ENCODE data around the gene FICD.
"Not testable (repeated sequence)": the region's sequence is repeated elsewhere in the genome, so short reads cannot be mapped to it uniquely, and the experiment has no call there.

Gene FICD

DNA sequence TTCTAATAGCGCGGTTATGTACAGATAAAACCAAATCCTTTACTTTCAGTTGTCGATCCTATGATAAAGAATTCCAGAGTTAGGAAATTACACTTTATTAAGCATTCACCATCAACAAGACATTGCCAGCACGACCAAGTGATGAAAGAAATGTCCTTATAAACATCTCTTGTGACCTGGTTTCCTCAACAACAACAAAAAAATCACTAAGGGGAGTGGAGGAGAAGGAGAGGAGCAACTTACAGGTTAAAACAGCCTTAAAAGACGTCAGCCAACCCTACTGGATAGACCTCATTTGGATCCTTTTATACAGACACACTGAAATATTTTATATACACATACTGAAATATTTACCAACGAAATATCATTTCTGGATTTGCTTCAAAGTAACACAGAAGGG lies 23.1 kb downstream of the FICD start:
- DNase-seq (ENCODE audit: low read depth) = no peak

DNA sequence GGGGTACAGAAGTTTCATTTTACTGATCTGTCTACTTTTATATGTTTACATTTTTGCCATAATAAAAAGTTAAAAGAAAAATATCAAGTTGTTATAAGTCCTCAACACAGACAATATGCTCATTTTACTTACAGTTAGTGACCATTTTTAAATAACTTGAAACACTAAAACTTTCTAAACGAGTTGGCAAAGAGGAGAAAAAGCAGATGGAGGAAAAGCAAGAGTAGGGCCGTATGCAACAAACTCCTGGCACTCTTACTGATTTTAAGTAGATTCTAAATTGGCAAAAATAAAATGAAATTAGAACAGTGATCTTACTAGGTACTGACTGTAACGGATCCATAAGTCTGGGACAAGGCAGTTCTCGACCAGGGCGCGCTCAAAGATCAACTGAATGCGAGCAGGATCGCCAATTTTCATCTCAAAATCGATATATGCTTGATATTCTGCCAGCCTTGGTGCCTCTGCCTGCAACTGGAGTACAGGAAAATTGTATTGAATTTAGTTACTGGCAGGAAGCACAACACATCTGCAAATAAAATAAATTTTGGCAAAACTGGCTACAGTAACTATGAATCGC lies 23.6 kb downstream of the FICD start:
- DNase-seq (ENCODE audit: low read depth) = no peak

DNA sequence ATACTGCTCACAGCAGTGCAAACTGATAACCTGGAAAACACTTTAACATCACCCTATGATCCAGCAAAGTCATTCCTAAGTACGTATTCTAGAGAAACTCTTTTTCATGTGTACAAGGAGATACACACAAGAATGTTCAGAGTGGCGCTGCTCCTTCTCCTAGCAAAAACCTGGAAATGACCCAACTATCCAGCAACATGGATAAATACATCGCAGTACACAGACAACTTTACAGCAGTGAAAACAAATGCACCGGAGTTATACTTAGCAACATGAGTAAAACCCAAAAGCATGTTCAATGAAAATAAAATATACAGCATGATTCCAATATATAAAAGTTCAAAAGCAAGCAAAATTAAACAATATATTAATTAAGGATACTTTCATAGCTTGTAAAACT lies 27.2 kb downstream of the FICD start:
- no peak for DNase-seq (ENCODE audit: low read depth)

DNA sequence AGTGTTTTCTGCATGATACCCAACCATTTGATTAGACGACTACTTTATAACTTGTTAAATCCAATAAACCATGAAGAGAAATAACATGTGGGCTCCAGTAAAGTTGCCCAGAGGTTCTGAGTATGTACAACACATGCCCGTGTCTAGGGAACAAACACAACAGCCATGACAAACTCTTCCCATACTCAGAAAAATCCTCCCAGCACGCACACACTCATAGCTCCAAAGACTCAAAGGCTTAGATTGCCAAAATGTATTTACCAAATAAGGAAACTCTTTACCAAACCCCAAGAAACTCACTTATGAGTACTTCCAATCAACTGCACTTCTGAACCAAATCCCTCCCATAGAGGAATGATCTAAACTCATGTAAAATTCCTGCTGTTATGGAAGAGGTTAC lies 28.6 kb downstream of the FICD start:
- no peak for DNase-seq (ENCODE audit: low read depth)

DNA sequence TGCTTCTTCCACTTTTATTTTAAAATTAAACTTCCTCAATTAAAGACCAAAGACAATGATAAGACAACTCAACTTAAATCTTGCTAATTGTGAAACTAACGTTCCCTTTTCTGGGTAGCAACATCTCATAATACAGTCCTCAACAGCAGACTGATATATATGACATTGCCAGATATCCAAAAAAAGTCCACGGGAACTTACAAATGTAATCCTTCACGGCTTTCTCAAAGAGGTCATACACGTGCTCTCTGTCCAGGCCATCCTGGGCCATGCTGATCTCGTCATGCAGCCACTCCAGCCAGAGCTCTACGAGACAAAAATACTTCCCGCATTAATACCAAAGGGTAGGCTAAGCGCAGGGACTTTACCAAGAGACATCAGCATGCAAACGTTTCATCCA lies 32.6 kb downstream of the FICD start:
- DNase-seq (ENCODE audit: low read depth) = no peak

DNA sequence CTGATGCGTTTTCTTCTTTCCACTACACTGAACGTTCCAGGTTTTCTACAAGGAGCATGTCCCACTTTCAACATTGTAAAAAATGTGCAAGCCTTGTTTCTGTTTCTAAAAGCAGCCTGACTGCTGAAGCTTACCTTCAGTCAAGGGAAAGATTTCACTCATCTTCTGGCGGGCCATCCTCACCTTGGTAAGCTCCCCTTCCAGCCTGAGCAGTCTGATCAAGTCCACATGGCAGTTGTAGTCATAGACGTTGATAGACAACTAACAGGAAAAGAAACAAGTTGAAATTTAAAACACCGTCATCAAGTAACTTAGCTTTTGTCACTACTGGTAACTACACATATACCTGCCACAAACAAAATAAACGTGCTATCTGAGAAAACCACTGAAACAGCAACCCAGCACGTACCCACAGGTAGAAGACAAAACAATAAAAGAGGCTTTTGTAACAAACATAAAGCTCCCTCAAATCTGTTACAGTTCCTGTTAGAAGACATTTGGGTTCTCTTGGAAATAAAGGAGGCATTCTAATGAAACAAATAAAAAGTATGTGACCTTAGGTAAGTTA lies 34.0 kb downstream of the FICD start:
- DNase-seq (ENCODE audit: low read depth) = no peak

DNA sequence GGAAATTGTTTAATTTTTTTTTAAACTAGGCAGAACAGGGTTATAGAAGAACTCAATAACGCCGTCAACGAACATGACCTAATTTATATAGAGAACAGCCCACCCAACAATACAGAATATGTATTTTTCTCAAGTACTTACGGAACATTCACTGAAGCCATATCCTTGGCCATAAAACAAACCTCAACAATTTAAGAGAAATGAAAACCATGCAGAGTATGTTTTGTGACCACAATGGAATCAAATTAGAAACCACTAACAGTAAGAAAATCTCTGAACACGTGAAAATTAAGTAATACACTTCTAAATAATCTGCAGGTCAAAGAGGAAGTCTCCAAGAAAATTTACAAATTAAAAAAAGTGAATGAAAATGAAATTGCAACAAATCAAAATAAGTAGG lies 36.5 kb downstream of the FICD start:
- DNase-seq (ENCODE audit: low read depth) = no peak

DNA sequence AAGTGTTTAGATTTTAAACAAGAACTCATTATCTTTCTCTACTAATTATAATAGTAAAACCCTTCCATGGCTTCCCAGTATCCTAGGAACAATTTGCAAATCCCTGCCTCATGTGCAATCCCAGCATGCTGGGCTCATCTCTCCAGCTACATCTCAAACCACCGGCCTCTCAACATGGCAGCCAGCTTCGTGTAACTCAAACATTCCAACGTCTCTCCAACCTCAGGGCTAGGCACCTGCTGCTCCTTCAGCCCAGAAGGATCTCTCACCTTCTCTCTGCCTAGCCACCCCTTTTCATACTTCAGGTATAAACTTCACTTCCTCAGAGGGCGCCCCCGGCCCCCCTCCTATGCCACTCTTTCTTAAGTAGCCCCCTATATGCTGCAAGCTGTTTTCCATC lies 38.7 kb downstream of the FICD start:
- DNase-seq (ENCODE audit: low read depth) = no peak

DNA sequence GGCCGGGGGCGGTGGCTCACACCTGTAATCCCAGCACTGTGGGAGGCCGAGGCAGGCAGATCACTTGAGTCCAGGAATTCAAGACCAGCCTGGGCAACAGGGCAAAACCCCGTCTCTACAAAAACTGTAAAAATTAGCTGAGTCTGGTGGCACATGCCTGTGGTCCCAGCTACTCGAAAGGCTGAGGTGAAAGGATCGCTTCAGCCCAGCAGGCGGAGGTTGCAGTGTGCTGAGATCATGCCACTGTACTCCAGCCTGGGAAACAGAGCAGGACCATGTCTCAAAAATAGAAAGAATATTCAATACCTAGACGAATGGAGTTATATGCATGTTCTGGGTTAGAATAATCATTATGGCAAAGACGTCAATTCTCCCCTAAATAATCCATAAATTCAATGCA lies 40.3 kb downstream of the FICD start:
- not testable (repeated sequence) for DNase-seq (ENCODE audit: low read depth)

DNA sequence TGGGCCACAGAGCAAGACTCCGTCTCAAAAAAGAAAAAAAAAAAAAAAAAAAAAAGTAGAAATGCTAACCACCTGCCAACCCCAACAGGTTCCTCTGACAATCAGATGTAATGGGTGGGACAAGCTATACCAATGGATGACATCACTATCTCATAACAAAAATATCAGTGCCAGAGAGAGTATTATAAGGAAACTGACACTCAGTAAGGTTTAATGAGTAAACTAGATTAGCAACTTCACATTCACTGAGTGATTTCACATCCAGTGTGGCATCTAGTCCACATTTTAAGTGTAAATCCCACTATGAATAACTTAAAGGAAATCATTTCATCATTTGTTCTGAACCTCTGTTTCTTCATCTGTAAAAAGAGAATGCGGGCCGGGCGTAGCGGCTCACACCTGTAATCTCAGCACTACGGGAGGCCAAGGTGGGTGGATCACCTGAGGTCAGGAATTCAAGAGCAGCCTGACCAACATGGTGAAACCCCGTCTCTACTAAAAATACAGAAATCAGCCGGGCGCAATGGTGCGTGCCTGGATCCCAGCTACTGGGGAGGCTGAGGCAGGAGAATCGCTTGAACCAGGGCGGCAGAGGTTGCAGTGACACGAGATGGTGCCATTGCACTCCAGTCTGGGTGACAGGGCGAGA lies 44.1 kb downstream of the FICD start:
- DNase-seq (ENCODE audit: low read depth) = no peak

DNA sequence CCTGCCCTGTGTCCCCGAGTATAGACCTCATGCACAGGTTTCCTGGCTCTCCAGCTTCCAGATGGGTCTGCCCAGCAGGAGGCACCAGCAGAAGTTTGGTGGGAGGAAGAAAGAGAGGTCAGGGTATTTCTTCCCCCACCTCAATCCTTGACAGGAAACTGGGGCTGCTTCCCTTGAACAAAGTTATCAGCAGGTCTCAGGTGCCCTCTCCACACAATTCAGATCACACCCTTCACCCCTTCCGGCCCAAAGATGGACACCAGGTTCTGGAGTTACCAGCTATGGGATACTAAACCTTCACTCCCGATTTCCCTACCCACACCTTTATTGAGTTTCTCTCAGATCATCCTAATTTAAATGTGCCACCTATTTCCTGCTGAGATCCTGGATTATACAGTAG lies 44.7 kb downstream of the FICD start:
- no peak for DNase-seq (ENCODE audit: low read depth)

DNA sequence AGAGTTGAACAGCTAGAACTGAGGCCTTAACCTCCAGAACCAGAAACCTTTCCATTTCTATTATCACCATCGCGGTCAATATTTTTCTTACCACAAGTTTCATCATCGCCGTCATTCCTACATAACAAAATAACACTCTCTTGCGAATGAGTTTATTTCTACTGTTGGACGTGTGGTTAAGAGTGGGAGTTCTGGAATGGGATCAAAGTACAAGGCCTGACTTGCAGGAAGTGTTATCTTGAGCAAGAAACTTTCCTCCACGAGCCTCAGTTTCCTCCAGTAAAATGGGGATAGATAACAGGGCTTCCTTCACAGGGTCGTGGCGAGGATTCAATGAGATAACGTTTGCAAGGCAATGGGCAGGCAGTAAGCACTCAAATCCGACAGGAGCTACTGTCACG lies 45.2 kb downstream of the FICD start:
- DNase-seq (ENCODE audit: low read depth) = no peak

DNA sequence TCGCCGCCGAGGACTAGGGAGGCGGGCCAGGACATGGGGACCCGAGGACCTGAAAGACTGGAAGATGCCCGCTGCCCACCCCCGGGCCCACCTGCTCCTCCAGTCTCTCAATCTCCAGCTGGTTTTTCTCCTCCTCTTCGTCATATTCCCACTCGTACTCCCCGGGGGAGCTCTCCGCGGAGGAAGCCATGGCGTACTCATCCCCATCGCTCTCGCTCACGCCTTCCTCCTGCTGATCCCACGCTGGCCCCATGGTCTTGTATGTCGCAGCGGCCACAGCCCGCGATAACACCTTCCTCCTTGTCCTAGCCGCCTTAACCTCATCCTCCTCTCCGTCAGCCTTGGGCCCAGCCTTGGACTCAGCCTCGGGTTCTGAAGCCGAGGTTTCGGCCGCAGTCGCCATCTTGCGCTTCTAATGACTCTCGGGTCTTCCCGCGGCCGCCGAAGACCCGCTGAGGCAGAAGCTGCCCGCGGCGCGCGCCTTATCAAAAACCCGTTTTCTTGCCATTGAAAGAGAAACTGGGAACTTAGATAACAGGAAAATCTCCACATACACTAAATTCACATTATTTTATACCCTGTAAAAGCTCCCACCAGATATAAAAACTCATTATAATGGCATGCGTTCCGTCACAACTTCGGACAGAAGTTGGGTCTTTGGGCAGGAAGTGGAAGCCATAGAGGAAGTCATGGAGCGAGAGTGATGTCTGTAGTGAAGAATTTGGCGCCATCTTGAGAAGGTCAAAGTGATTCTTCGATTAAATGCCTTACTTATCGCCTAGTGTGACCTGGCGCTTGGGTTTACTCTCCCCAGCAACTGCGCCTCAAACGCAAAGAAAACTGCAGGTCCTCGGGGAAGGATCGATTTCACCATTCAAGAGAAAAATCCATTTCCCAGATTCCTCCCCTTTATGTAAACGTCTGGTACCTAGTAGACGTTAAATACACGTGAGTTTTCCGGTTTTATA lies 46.0 kb downstream of the FICD start, which contains the start of gene SART3:
Gene SART3 (minus strand): TSS at position 422 of the 968 bp plus-strand sequence. CDS start 19 bp downstream, at position 403.
- peak; percentile 61 for DNase-seq (ENCODE audit: low read depth)

DNA sequence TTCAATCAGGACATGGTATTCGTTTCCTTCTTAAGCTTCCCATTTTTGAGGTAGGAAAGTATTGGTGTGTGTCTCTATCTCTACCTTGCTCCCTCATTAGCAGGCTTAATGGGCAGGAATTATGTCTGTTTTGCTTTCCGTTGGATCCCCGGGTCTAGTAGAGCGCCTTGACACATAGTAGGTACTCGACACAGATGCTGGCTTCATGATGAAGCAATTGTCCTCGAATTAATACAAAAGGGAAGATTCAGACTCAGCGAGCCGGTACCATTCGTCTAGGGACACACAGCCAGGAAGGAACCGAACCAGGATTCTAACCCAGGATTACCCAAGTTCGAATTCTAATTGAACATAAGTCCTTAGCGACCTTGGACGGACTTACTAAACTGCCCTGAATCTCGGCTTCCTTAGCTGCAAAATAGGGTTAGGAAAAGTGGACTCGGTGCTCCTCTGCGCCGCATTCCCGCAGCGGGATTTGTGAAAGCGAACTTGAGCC lies 46.8 kb downstream of the FICD start:
- DNase-seq (ENCODE audit: low read depth) = no peak

DNA sequence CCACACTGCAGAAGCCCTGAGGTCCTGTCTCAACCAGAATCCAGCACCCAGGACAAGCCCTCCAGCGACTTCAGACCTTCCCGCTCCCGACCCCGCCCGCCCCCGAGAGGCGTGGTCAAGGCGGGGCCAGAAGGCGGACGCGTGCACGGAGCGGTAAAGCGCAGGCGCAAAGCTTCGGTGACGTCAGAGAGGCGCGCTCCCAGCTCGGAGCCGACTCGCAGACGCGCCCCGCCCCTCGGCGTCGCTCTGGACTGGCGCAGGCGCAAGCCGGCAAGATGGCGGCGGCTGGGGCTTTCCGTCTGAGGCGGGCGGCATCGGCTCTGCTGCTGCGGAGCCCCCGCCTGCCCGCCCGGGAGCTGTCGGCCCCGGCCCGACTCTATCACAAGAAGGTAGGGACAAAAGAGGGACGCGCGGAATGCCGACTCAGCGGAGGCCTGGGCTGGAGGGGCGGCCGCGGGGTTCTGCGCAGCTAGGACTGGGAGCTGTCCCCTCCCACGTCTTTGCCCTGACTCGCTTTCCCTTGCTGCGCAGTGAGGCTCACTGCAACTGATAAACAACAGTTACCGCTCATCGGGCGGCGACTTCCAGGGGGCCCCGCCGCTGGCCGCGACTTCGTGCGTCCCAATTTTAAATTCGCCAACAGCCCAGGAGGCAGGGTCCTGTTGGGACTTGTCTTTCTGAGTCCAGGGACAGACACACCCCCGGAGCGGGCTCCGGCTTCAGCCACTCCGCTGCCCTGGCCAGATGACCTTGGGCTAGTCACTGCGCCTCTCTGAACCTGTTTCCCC lies 47.5 kb downstream of the FICD start, which contains the start of gene ISCU:
Gene ISCU (plus strand): TSS at position 249 of the 788 bp plus-strand sequence. CDS start 27 bp downstream, at position 276.
- peak; percentile 98 for DNase-seq (ENCODE audit: low read depth)

DNA sequence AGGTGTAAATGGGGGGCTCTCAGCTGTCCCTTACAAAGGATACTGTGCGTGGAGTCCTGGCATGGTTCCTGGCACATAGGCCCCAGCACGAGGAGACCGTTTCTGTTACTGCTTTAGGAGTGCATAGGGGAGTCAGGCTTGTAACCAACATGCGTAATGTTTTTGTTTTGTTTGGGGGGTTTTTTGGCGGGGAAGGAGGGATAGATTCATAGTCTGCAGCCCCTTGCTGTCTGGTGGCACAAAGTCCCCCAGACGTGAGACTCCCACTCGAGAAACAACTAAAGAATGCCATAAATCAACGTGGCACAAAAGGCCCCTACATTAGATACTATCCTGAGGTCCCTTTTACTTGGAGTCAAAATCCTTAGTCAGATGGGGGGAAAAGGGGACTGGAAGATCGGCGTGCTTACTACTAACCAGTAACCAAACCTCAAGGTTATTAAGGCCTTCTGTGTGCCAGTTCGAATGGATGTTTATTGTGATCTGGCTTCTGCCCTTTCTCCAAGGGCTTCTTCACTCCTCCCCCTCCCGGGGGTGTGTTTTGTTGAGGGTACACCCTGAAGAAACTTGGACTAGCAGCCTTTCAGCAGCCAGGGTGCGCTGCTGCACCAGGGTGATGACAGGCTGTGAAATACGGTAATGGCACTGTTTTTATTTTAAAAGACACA lies 48.2 kb downstream of the FICD start:
- DNase-seq (ENCODE audit: low read depth) = peak; percentile 84

DNA sequence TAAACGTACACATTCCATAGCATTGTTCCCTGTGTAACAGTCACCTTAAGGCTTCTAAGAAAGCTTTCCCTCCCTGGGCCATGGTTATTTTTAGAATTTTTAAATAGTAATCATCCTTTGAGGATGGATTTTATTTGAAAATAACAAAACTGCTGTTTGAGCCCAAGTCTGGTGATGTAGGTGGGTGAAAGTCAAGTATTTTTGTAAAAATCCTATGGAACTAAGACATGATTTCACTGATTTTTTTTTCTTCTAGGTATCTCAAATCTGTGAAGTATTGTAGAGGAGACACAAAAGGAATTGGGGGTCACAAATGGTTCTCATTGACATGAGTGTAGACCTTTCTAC lies 48.7 kb downstream of the FICD start:
- no peak for DNase-seq (ENCODE audit: low read depth)

DNA sequence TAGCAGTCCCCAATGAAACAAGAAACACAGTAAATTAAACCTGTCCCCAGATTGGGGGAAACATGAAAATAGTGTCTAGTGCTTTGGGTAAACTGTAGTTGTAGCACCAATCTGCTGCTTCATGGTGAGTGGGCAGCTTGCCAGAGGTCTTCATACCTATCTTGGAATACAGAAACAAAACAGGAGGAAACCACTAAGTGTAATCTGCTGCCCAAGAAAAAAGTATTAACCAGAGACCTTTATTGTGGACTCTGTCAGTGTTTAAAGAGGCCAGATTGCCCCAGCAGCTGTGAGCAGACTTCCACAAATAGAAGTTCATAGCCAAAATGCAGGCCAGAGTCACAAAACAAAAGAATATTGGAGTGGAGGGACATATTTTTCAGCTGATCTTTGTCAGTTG lies 49.6 kb downstream of the FICD start:
- DNase-seq (ENCODE audit: low read depth) = no peak

DNA sequence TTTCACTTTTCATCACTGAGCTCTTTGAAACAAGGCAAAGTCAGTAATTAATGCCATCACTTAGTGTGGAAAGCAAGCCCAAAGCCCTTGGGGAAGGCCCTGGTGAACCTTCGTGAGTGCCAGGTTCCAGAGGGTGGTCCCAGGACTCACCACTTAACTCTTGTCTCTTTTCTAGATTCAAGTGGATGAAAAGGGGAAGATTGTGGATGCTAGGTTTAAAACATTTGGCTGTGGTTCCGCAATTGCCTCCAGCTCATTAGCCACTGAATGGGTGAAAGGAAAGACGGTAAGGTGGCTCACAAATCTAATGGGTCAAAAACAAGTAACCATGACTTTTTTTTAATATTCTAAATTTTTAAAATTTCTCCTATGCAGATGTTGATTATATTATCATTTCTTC lies 50.1 kb downstream of the FICD start:
- no peak for DNase-seq (ENCODE audit: low read depth)

DNA sequence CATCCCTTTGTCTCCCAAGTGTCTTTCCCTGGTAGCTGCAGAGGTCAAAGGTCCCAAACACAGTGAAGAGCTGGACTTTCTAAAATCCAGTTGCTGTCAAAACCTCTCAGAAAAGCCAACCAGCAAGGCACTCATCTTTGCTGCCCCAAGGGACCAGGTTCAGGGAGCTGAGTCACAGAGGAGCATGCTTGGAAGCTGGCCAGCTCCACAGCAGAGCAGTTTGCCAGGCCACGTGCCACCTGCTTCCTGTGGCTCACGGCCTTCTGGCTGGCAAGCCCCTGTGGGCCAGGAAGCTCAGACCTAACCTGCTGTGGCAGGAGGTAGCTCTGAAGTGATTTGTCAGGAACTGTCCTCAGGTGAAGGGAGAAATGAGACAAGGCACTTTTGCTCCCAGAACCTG lies 50.9 kb downstream of the FICD start:
- peak; percentile 45 for DNase-seq (ENCODE audit: low read depth)

DNA sequence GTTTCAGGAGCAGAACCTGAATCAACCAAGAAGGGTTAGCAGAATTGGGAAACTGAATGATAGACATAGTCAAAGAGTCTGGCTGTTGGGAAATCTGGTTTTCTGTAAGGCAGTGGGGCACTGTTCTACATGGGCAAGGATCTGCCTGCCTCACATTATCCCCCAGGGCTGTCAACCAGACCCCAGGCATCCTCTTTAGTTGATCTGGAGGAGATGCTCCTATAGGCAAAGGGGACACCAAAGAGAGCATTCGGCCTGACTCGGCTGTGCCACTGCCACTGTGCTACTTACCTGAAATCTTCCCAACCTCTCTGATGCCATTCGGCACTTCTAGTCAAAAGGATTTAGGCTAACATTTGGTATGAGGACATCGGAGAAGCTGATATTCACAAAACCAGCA lies 51.4 kb downstream of the FICD start:
- no peak for DNase-seq (ENCODE audit: low read depth)
